ENCODE results near the gene TAS1R1.

Gene TAS1R1

DNA sequence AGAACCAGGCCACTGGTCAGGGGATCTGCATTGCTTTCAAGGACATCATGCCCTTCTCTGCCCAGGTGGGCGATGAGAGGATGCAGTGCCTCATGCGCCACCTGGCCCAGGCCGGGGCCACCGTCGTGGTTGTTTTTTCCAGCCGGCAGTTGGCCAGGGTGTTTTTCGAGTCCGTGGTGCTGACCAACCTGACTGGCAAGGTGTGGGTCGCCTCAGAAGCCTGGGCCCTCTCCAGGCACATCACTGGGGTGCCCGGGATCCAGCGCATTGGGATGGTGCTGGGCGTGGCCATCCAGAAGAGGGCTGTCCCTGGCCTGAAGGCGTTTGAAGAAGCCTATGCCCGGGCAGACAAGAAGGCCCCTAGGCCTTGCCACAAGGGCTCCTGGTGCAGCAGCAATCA is 19.7 kb downstream of the TAS1R1 start:
- DNase-seq = no peak

GRCh38 chr1:6577831-6578525 is 22.9 kb downstream of the TAS1R1 start:
- DNase-seq = no peak

GRCh38 chr1:6578624-6579373 is 23.7 kb downstream of the TAS1R1 start:
- no peak for DNase-seq

DNA sequence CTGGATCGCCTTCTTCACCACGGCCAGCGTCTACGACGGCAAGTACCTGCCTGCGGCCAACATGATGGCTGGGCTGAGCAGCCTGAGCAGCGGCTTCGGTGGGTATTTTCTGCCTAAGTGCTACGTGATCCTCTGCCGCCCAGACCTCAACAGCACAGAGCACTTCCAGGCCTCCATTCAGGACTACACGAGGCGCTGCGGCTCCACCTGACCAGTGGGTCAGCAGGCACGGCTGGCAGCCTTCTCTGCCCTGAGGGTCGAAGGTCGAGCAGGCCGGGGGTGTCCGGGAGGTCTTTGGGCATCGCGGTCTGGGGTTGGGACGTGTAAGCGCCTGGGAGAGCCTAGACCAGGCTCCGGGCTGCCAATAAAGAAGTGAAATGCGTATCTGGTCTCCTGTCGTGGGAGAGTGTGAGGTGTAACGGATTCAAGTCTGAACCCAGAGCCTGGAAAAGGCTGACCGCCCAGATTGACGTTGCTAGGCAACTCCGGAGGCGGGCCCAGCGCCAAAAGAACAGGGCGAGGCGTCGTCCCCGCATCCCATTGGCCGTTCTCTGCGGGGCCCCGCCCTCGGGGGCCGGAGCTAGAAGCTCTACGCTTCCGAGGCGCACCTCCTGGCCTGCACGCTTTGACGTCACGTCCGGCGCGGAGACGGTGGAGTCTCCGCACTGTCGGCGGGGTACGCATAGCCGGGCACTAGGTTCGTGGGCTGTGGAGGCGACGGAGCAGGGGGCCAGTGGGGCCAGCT is 24.4 kb downstream of the TAS1R1 start, which contains the start of gene ZBTB48:
Gene ZBTB48 (plus strand): TSS at position 621 of the 745 bp plus-strand sequence. CDS start 616 bp downstream, outside the sequence.
- peak; percentile 98 for DNase-seq

- no peak for DNase-seq
Observed at GRCh38 chr1:6580119-6580592, 25.0 kb downstream of the TAS1R1 start.

DNA sequence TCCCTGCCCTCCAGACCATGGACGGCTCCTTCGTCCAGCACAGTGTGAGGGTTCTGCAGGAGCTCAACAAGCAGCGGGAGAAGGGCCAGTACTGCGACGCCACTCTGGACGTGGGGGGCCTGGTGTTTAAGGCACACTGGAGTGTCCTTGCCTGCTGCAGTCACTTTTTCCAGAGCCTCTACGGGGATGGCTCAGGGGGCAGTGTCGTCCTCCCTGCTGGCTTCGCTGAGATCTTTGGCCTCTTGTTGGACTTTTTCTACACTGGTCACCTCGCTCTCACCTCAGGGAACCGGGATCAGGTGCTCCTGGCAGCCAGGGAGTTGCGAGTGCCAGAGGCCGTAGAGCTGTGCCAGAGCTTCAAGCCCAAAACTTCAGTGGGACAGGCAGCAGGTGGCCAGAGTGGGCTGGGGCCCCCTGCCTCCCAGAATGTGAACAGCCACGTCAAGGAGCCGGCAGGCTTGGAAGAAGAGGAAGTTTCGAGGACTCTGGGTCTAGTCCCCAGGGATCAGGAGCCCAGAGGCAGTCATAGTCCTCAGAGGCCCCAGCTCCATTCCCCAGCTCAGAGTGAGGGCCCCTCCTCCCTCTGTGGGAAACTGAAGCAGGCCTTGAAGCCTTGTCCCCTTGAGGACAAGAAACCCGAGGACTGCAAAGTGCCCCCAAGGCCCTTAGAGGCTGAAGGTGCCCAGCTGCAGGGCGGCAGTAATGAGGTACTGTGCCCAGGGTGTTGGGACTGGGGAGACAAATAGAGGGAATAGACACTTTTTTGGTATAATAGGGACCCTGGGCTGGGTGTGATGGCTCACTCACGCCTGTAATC is 25.7 kb downstream of the TAS1R1 start:
- DNase-seq = no peak

DNA sequence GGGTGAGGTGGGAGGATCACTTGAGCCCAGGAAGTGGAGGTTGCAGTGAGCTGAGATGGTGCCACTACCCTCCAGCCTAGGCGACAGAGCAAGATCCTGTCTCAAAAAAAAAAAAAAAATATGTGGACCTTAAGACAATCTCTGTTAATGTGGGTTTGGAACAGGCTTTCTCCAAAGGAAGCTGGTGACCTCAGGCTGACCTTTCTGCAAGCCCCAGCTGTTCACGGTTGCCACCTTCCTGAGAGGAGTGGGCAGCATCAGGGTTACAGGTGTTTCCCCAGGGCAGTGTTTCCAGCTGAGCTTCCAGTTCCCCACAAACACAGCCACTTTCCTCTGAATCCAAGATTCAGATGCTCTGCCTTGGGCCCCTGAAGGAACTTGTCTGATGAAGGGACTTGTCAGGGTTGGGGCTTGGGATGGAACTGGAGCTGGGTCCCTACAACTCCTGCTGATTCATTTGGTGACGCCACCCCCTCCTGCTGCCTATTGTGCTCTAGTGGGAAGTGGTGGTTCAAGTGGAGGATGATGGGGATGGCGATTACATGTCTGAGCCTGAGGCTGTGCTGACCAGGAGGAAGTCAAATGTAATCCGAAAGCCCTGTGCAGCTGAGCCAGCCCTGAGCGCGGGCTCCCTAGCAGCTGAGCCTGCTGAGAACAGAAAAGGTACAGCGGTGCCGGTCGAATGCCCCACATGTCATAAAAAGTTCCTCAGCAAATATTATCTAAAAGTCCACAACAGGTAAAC is 26.6 kb downstream of the TAS1R1 start:
- no peak for DNase-seq

- no peak for DNase-seq
Observed at GRCh38 chr1:6582370-6582769, 27.3 kb downstream of the TAS1R1 start.

DNA sequence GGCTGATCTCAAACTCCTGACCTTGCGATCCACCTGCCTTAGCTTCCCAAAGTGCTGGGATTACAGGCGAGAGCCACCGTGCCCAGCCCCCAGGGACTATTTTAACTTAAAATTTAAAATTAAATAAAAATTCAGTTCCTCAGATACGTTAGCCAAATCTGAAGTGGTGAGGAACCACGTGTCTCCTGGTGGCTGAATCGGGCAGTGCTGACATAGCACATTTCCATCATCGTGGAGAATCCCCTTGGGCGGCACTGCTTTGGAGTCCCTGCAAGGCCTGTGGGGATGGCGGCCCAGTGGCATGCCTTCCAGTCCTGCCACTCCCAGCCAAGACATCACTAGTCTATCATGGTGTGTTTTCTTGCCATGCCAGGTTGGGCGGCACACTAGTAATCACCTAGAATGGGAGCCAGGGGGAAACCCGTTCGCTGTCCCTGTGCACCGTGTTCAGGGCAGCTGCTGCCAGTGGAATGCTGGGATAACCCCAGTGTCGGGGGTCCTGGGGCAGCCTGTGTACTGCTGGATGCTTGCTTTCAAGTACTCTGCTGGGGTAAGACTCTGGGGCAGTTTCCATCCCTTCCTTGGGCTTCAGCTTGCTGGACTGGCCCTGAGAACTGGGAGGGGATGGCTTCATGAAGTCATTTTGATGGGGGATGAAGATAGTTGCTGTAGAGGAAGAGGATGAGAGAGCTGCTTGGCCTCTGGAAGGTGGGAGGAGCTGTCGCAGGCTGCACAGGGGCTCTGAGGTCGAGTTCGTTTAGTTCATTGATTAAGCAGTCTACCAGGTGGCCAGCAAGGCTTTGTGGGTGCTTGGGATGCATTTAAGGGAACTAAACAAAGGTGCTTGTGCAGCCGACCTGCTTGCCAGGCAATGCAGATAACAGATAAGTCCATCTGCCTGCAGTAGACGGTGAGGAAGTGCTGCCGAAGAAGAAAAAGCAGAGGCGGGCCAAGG is 29.3 kb downstream of the TAS1R1 start:
- no peak for DNase-seq

DNA sequence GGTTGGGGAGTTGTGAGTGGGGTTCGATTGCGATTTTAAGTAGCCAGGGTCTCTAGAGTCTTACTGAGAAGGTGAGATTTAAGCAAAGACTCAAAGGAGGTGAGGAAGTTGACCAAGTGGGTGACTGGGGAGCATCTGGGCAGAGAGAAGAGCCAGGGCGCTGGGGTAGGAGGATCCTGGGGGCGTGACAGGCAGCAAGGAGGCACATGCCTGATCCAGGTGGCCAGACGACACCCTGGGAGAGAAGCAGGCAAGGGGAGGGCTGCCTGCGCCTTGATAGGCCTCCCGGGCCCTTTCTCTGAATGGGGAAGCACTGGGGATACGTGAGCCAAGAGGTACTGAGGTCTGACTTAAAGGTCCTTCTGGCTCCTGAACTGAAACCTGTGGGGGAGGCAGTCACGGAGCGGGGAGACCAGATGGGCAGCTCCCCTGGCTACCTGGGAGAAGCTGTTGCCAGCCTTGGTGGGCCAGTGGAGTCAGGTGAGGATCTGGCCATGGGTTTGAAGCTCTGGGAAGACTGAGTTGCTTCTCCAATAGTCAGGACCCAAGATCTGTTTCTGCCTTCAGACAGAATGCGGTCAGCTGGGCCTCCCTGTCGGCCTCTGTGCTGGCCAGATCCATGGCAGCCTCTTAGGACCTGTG is 30.1 kb downstream of the TAS1R1 start:
- no peak for DNase-seq

GRCh38 chr1:6585841-6586240 is 30.7 kb downstream of the TAS1R1 start:
- DNase-seq = no peak

- no peak for DNase-seq
Observed at GRCh38 chr1:6586404-6586816, 31.3 kb downstream of the TAS1R1 start.

- DNase-seq = no peak
Observed at GRCh38 chr1:6587261-6588005, 32.3 kb downstream of the TAS1R1 start.

DNA sequence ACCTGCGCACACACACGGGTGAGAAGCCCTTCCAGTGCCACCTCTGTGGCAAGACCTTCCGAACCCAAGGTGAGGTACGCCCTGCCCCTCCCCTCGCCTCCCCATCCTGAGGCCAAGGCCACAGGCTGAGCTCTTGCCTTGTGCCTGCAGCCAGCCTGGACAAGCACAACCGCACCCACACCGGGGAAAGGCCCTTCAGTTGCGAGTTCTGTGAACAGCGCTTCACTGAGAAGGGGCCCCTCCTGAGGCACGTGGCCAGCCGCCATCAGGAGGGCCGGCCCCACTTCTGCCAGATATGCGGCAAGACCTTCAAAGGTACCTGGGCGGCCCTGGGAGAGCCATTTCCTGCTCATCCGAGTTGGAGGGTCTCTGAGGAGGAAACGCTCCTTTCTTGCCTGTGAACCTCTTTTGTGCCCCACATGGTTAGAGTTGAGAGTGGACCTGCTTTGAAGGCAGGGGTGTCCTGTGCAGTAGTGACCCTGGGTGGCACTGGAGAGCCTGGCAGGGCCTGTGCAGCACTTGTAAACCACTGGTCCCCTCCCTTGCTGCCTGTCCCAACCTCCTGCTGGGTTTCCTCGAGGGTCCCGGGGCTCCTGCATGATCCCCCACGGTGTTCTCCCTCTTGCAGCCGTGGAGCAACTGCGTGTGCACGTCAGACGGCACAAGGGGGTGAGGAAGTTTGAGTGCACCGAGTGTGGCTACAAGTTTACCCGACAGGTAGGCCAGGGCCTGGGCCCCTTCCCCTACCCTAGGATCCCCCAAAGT is 33.2 kb downstream of the TAS1R1 start:
- DNase-seq = no peak

- DNase-seq = no peak
Observed at GRCh38 chr1:6588893-6589520, 33.9 kb downstream of the TAS1R1 start.

GRCh38 chr1:6590046-6590445 is 34.9 kb downstream of the TAS1R1 start:
- DNase-seq = no peak

GRCh38 chr1:6591222-6591621 is 36.1 kb downstream of the TAS1R1 start:
- DNase-seq = no peak

GRCh38 chr1:6591644-6592043 is 36.5 kb downstream of the TAS1R1 start:
- no peak for DNase-seq

Data from CD4-positive, alpha-beta T cell treated with Interleukin-12 subunit alpha and Interleukin-12 subunit beta, for 1 hour (primary cell).